HEK293 (cell line): Measurements from ENCODE around the gene LLGL2.

Experiments
- CTCF ChIA-PET: fragments of 350-600 bp; formaldehyde crosslinking; extraction: SDS; loops from one replicate; lab custom pipeline; 2021; ENCODE audit warnings: antibody characterized with exemption; lab: Yijun Ruan, JAX
- POLR2A ChIA-PET: fragments of 300-600 bp; formaldehyde crosslinking; extraction: SDS; loops from one replicate; lab custom pipeline; 2020; ENCODE audit warnings: antibody characterized with exemption, inconsistent platforms; lab: Yijun Ruan, JAX
- H3K27ac ChIP-seq: fragments of 200-500 bp; sonication (Bioruptor generic); 2 replicates; pipeline ENCODE4 v1.5.1; 2014; ENCODE audit warnings: low read depth, low read length, control low read depth, inconsistent platforms; ENCODE audit errors: extremely low read depth
- H3K36me3 ChIP-seq, 2 experiments: fragments of 200-500 bp in 1 of 2; sonication (Bioruptor generic) in 1 of 2; 1 replicate in 1 of 2; 2 replicates in 1 of 2; pipeline ENCODE4 v1.5.1; 2014 to 2017; ENCODE audit warnings: inconsistent platforms in 2 of 2, low read length in 2 of 2; ENCODE audit not compliant: control insufficient read depth in 2 of 2, insufficient read depth in 1 of 2
- H3K4me1 ChIP-seq: fragments of 200-500 bp; sonication (Bioruptor generic); 2 replicates; pipeline ENCODE4 v1.5.1; 2014; ENCODE audit warnings: mild to moderate bottlenecking, low read length, inconsistent platforms; ENCODE audit not compliant: control insufficient read depth, insufficient read depth
- H3K4me3 ChIP-seq: 2 replicates; pipeline ENCODE4 v1.5.1; 2011; ENCODE audit warnings: low read depth, mild to moderate bottlenecking, control low read depth, low read length, moderate library complexity
- H3K9me3 ChIP-seq: fragments of 200-500 bp; sonication (Bioruptor generic); 2 replicates; pipeline ENCODE4 v1.5.1; 2014; ENCODE audit warnings: low read depth, low read length, inconsistent platforms; ENCODE audit not compliant: control insufficient read depth, insufficient read depth
- GLIS2 ChIP-seq: fragments of 450-650 bp; formaldehyde crosslinking; IDR thresholded peaks from 2 replicates; pipeline ENCODE4 v1.5.1; 2016; ENCODE audit warnings: missing biosample characterization, missing genetic modification characterization
- KLF1 ChIP-seq: fragments of 450-650 bp; formaldehyde crosslinking; IDR thresholded peaks from 2 replicates; pipeline ENCODE4 v1.5.1; 2016; ENCODE audit warnings: missing biosample characterization, missing genetic modification characterization
- KLF10 ChIP-seq: fragments of 450-650 bp; IDR thresholded peaks from 2 replicates; pipeline ENCODE4 v1.5.1; 2018; ENCODE audit warnings: missing biosample characterization, mild to moderate bottlenecking, missing genetic modification characterization
- KLF16 ChIP-seq: fragments of 450-650 bp; formaldehyde crosslinking; IDR thresholded peaks from 2 replicates; pipeline ENCODE4 v1.5.1; 2017; ENCODE audit warnings: missing biosample characterization, missing genetic modification characterization
- MEIS1 ChIP-seq: sonication (generic); formaldehyde crosslinking; IDR thresholded peaks from 2 replicates; pipeline ENCODE4 v1.8.1; 2022; ENCODE audit warnings: missing genetic modification reagents, mild to moderate bottlenecking, borderline replicate concordance
- PRDM10 ChIP-seq: fragments of 450-650 bp; formaldehyde crosslinking; IDR thresholded peaks from 2 replicates; pipeline ENCODE4 v1.5.1; 2016; ENCODE audit warnings: missing biosample characterization, missing genetic modification characterization
- REPIN1 ChIP-seq: fragments of 450-650 bp; formaldehyde crosslinking; IDR thresholded peaks from 2 replicates; pipeline ENCODE4 v1.5.1; 2017; ENCODE audit warnings: missing biosample characterization, missing genetic modification characterization, low read depth
- YY1 ChIP-seq: fragments of 450-650 bp; formaldehyde crosslinking; IDR thresholded peaks from 2 replicates; pipeline ENCODE4 v1.5.1; 2018; ENCODE audit warnings: missing biosample characterization, missing genetic modification characterization
- ZBTB17 ChIP-seq: fragments of 450-650 bp; formaldehyde crosslinking; IDR thresholded peaks from 2 replicates; pipeline ENCODE4 v1.5.1; 2016; ENCODE audit warnings: missing biosample characterization, missing genetic modification characterization
- ZBTB7A ChIP-seq: fragments of 450-650 bp; formaldehyde crosslinking; IDR thresholded peaks from 2 replicates; pipeline ENCODE4 v1.5.1; 2016; ENCODE audit warnings: low read depth, missing biosample characterization, missing genetic modification characterization
- ZFHX2 ChIP-seq: fragments of 450-650 bp; formaldehyde crosslinking; conservative IDR thresholded peaks from 2 replicates; pipeline ENCODE4 v1.5.1; 2016; ENCODE audit warnings: missing biosample characterization, missing genetic modification characterization
- ZFP41 ChIP-seq: fragments of 450-650 bp; formaldehyde crosslinking; IDR thresholded peaks from 2 replicates; pipeline ENCODE4 v1.5.1; 2016; ENCODE audit warnings: missing biosample characterization, missing genetic modification characterization, borderline replicate concordance
- ZFP69B ChIP-seq: fragments of 450-650 bp; formaldehyde crosslinking; IDR thresholded peaks from 2 replicates; pipeline ENCODE4 v1.5.1; 2016; ENCODE audit warnings: missing biosample characterization, missing genetic modification characterization
- ZNF132 ChIP-seq: fragments of 450-650 bp; formaldehyde crosslinking; IDR thresholded peaks from 2 replicates; pipeline ENCODE4 v1.5.1; 2017; ENCODE audit warnings: missing biosample characterization, missing genetic modification characterization, borderline replicate concordance
- ZNF214 ChIP-seq: fragments of 450-650 bp; formaldehyde crosslinking; IDR thresholded peaks from 2 replicates; pipeline ENCODE4 v1.5.1; 2017; ENCODE audit warnings: missing biosample characterization, mild to moderate bottlenecking, missing genetic modification characterization, borderline replicate concordance
- ZNF433 ChIP-seq: fragments of 450-650 bp; formaldehyde crosslinking; IDR thresholded peaks from 2 replicates; pipeline ENCODE4 v1.5.1; 2016; ENCODE audit warnings: missing biosample characterization, missing genetic modification characterization, low read depth
- ZNF473 ChIP-seq: fragments of 450-650 bp; formaldehyde crosslinking; IDR thresholded peaks from 2 replicates; pipeline ENCODE4 v1.5.1; 2017; ENCODE audit warnings: missing biosample characterization, missing genetic modification characterization
- ZNF501 ChIP-seq: fragments of 450-650 bp; formaldehyde crosslinking; IDR thresholded peaks from 2 replicates; pipeline ENCODE4 v1.5.1; 2016; ENCODE audit warnings: missing biosample characterization, missing genetic modification characterization
- ZNF558 ChIP-seq: fragments of 450-650 bp; formaldehyde crosslinking; IDR thresholded peaks from 2 replicates; pipeline ENCODE4 v1.5.1; 2016; ENCODE audit warnings: missing biosample characterization, missing genetic modification characterization
- ZNF561 ChIP-seq: fragments of 450-650 bp; IDR thresholded peaks from 2 replicates; pipeline ENCODE4 v1.5.1; 2018; ENCODE audit warnings: missing biosample characterization, missing genetic modification characterization, borderline replicate concordance
- ZNF600 ChIP-seq: fragments of 450-650 bp; formaldehyde crosslinking; IDR thresholded peaks from 2 replicates; pipeline ENCODE4 v1.5.1; 2016; ENCODE audit warnings: missing biosample characterization, missing genetic modification characterization
- ZNF610 ChIP-seq: fragments of 450-650 bp; formaldehyde crosslinking; IDR thresholded peaks from 2 replicates; pipeline ENCODE4 v1.5.1; 2016; ENCODE audit warnings: missing biosample characterization, missing genetic modification characterization, borderline replicate concordance
- ZNF621 ChIP-seq: fragments of 450-650 bp; formaldehyde crosslinking; IDR thresholded peaks from 2 replicates; pipeline ENCODE4 v1.5.1; 2017; ENCODE audit warnings: missing biosample characterization, missing genetic modification characterization
- ZNF654 ChIP-seq: fragments of 450-650 bp; formaldehyde crosslinking; IDR thresholded peaks from 2 replicates; pipeline ENCODE4 v1.5.1; 2016; ENCODE audit warnings: low read depth, missing biosample characterization, missing genetic modification characterization
- ZNF791 ChIP-seq: fragments of 450-650 bp; formaldehyde crosslinking; IDR thresholded peaks from 2 replicates; pipeline ENCODE4 v1.5.1; 2016; ENCODE audit warnings: missing biosample characterization, missing genetic modification characterization
- ZNF792 ChIP-seq: fragments of 450-650 bp; formaldehyde crosslinking; IDR thresholded peaks from 2 replicates; pipeline ENCODE4 v1.5.1; 2016; ENCODE audit warnings: missing biosample characterization, missing genetic modification characterization
- ZNF843 ChIP-seq: fragments of 450-650 bp; formaldehyde crosslinking; IDR thresholded peaks from 2 replicates; pipeline ENCODE4 v1.5.1; 2016; ENCODE audit warnings: missing biosample characterization, missing genetic modification characterization
- ZSCAN30 ChIP-seq: fragments of 450-650 bp; IDR thresholded peaks from 2 replicates; pipeline ENCODE4 v1.5.1; 2018; ENCODE audit warnings: missing biosample characterization, mild to moderate bottlenecking, missing genetic modification characterization, moderate library complexity
- ZXDB ChIP-seq: fragments of 450-650 bp; formaldehyde crosslinking; IDR thresholded peaks from 2 replicates; pipeline ENCODE4 v1.5.1; 2016; ENCODE audit warnings: missing biosample characterization, missing genetic modification characterization
- TF ChIP-seq, protein P1 (sequence below): fragments of 450-650 bp; formaldehyde crosslinking; IDR thresholded peaks from 2 replicates; pipeline ENCODE4 v1.5.1; 2017; ENCODE audit warnings: missing biosample characterization, missing genetic modification characterization
- TF ChIP-seq, protein P2 (sequence below): fragments of 450-650 bp; formaldehyde crosslinking; IDR thresholded peaks from 2 replicates; pipeline ENCODE4 v1.5.1; 2016; ENCODE audit warnings: missing biosample characterization, missing genetic modification characterization

Gene LLGL2

GRCh38 chr17:75506888-75507287 is 18.6 kb upstream of the LLGL2 start (continued):
- TF ChIP-seq ZBTB7A (tag by site-specific recombination) (no peak), ZNF600 (tag by site-specific recombination) (peak; percentile 66), ZNF473 (tag by site-specific recombination) (no peak), ZNF561 (tag by site-specific recombination) (no peak), ZNF501 (tag by site-specific recombination) (no peak)

DNA sequence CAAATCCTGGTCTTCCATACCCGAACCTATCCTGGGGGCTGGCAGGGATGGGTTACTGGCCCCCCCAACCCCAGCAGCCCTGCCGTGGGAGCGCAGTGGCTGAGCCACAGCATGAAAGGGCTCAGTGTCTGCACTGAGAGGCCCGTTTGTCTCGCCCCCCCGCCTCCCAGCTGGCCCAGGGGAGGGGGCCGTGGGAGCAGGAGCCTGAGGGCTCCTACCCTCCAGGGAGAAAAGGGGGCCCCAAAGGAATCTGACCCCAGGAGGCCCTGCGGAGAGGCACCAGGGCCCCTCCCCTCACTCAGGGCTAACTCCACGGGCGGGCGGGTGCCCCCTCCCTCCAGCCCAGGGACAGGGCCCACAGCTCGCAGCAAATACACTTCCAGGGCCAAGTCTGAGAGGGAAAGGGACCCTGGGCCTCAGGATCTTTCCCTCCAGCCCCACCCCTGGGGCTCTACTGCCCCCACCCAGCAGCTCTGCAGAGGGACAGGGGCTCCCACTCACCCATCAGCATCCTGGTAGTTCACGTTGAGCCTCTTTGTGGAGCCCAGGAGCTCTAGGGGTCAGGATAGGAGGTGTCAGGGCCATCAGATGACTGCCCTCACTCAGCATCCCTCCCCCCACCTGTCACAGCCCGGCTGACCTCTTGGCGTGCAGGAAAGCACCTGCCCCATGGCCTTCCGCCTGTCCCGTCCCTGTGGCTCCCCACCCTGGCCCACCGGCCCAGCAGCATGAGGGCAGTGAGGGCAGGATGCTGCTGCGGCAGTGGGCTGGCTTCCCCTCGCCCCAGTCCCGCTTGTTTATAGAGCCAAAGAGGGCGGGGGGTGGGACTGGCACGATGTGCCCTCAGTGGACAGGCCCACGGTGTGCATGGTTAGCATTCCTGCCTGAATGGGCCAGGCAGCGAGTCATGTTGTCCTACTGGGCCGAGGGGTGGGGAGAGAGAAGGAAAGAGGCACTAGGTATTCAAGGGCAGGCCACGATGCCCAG is 17.5 kb upstream of the LLGL2 start:
- H3K27ac ChIP-seq = no peak overlapping the region
- POLR2A ChIA-PET = interaction anchor here (0.6 to 1.3 kb wide), 3 partner anchors 8 to 379 kb away, joined by 3 to 6 read pairs (median 3); partner anchors contain the start of gene TSEN54
- no peaks in the 10 kb centered on the region for H3K4me1 ChIP-seq
- no peaks in the 10 kb centered on the region for H3K9me3 ChIP-seq
- no peak overlapping the region for H3K4me3 ChIP-seq
- CTCF ChIA-PET = interaction anchor here (1.3 kb wide), 1 partner anchor 9 kb away, joined by 3 read pairs; the partner anchor contains the start of gene TSEN54
- peaks cover 6 to 82% of the 10 kb centered on the region in 2 experiments; a peak in 2 of 3 replicates for H3K36me3 ChIP-seq
- no peak for TF ChIP-seq ZFP41
- TF ChIP-seq ZFHX2 (tag by site-specific recombination) = no peak
- no peak for TF ChIP-seq YY1 (tag by site-specific recombination)
- peak; percentile 29; the same call in 1 of the 2 replicates for TF ChIP-seq GLIS2 (tag by site-specific recombination)
- no peak for TF ChIP-seq ZNF558
- TF ChIP-seq ZNF433 (tag by site-specific recombination) = no peak
- TF ChIP-seq KLF1 = no peak
- TF ChIP-seq MEIS1 (CRISPR knock-in tag) = no peak
- TF ChIP-seq ZNF843 (tag by site-specific recombination) = no peak
- TF ChIP-seq ZNF654 (tag by site-specific recombination) = no peak
- TF ChIP-seq, protein P1, sequence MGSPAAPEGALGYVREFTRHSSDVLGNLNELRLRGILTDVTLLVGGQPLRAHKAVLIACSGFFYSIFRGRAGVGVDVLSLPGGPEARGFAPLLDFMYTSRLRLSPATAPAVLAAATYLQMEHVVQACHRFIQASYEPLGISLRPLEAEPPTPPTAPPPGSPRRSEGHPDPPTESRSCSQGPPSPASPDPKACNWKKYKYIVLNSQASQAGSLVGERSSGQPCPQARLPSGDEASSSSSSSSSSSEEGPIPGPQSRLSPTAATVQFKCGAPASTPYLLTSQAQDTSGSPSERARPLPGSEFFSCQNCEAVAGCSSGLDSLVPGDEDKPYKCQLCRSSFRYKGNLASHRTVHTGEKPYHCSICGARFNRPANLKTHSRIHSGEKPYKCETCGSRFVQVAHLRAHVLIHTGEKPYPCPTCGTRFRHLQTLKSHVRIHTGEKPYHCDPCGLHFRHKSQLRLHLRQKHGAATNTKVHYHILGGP (tag by site-specific recombination) = no peak
- TF ChIP-seq ZNF132 (tag by site-specific recombination) = no peak
- TF ChIP-seq ZBTB17 (tag by site-specific recombination) = no peak
- TF ChIP-seq KLF16 (tag by site-specific recombination) = no peak
- TF ChIP-seq PRDM10 = no peak
- TF ChIP-seq ZNF214 (tag by site-specific recombination) = no peak
- no peak for TF ChIP-seq ZNF610 (tag by site-specific recombination)
- no peak for TF ChIP-seq ZNF791
- TF ChIP-seq REPIN1 (tag by site-specific recombination) = no peak
- no peak for TF ChIP-seq ZNF792
- no peak for TF ChIP-seq ZNF600 (tag by site-specific recombination)
- no peak for TF ChIP-seq ZNF621 (tag by site-specific recombination)
- TF ChIP-seq, protein P2, sequence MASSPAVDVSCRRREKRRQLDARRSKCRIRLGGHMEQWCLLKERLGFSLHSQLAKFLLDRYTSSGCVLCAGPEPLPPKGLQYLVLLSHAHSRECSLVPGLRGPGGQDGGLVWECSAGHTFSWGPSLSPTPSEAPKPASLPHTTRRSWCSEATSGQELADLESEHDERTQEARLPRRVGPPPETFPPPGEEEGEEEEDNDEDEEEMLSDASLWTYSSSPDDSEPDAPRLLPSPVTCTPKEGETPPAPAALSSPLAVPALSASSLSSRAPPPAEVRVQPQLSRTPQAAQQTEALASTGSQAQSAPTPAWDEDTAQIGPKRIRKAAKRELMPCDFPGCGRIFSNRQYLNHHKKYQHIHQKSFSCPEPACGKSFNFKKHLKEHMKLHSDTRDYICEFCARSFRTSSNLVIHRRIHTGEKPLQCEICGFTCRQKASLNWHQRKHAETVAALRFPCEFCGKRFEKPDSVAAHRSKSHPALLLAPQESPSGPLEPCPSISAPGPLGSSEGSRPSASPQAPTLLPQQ (tag by site-specific recombination) = no peak
- TF ChIP-seq KLF10 = no peak
- TF ChIP-seq ZSCAN30 (tag by site-specific recombination) = no peak
- no peak for TF ChIP-seq ZFP69B (tag by site-specific recombination)
- no peak for TF ChIP-seq ZXDB (tag by site-specific recombination)
